Fibroblast of lung (primary cell): Measurements from ENCODE around the gene APOB.

Experiments
- EZH2 ChIP-seq: IDR thresholded peaks from 2 replicates; pipeline ENCODE4 v1.5.1; 2012; ENCODE audit warnings: low read length, control low read depth, mild to moderate bottlenecking; ENCODE audit errors: missing control alignments
- TF ChIP-seq, protein P1 (sequence below), 2 donors: IDR thresholded peaks in 1 of 2; conservative IDR thresholded peaks in 1 of 2; 1 replicate in 1 of 2; 2 replicates in 1 of 2; pipeline ENCODE4 v1.5.1; 2011 to 2012; ENCODE audit warnings: low read length in 2 of 2, control low read depth in 1 of 2, inconsistent platforms in 1 of 2, low read depth in 1 of 2, mild to moderate bottlenecking in 1 of 2

DNA sequence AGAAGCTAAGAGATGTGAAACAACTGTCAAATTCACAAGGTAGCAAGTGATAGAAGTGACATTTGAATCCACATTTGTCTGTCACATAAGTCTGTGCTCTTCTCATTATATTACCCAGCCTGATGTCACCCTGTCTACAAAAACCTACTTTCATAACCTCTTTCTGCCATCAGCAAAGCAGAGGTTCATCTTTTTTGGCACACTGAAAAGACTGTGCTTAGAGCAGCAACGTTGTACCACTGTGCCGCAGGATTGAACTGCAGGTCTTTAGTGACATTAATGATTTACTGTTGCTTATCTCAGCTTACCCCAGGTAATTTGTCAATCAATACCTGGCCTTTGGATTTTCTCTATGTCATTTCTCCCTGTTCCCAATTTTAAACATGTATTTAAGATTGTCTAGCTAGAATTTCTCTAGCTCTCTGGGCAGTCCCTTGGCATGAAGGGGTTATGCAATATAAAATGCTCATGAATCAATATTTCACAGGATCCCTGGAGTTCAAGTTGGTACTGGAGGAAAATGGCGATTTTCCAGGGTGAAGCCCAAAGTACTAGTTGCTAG is 48.5 kb upstream of the APOB start:
- TF ChIP-seq, protein P1, sequence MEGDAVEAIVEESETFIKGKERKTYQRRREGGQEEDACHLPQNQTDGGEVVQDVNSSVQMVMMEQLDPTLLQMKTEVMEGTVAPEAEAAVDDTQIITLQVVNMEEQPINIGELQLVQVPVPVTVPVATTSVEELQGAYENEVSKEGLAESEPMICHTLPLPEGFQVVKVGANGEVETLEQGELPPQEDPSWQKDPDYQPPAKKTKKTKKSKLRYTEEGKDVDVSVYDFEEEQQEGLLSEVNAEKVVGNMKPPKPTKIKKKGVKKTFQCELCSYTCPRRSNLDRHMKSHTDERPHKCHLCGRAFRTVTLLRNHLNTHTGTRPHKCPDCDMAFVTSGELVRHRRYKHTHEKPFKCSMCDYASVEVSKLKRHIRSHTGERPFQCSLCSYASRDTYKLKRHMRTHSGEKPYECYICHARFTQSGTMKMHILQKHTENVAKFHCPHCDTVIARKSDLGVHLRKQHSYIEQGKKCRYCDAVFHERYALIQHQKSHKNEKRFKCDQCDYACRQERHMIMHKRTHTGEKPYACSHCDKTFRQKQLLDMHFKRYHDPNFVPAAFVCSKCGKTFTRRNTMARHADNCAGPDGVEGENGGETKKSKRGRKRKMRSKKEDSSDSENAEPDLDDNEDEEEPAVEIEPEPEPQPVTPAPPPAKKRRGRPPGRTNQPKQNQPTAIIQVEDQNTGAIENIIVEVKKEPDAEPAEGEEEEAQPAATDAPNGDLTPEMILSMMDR (conservative IDR thresholded peaks at IDR 0.05 in 1 of 2, IDR thresholded peaks at IDR 0.05 in 1 of 2; ENCODE audit: low read depth in 1 of 2, low read length in 2 of 2): no peak
- no peak for TF ChIP-seq EZH2
